ENCODE results near the gene C13orf46.
A peak's percentile ranks its signal among the peaks of the same experiment; 100 is the strongest.

Gene C13orf46

GRCh38 chr13:114009590-114010400 lies 35.9 kb upstream of the C13orf46 start:
- Histone ChIP-seq H3K36me3 (ENCODE audit: insufficient read depth, insufficient read length, low read length) (peaks cover 33% of the 10 kb centered on the region), H3K9ac (ENCODE audit: insufficient read length, low read depth) (no peak overlapping the region), H3K27me3 (ENCODE audit: insufficient read depth, insufficient read length) (no peaks in the 10 kb centered on the region), H3K9me3 (ENCODE audit: insufficient read depth, low read length) (no peaks in the 10 kb centered on the region), H3K4me3 (ENCODE audit: insufficient read length, low read depth) (no peak overlapping the region), H3K4me1 (ENCODE audit: insufficient read depth, insufficient read length) (no peaks in the 10 kb centered on the region)
- TF ChIP-seq SUZ12 (IDR thresholded peaks at IDR 0.05; ENCODE audit: extremely low read depth, insufficient read depth, insufficient read length): no peak
- TF ChIP-seq ZNF274 (IDR thresholded peaks at IDR 0.05; ENCODE audit: low read depth, low read length): no peak
- no peak for TF ChIP-seq YY1 (IDR thresholded peaks at IDR 0.05; ENCODE audit: insufficient read depth, insufficient read length)
- no peak for DNase-seq (ENCODE audit: low read depth, low spot score)

- no peak for DNase-seq (ENCODE audit: low read depth, low spot score)
- peaks cover 28% of the 10 kb centered on the region for H3K36me3 ChIP-seq (ENCODE audit: insufficient read depth, insufficient read length, low read length)
- no peak for TF ChIP-seq SUZ12 (IDR thresholded peaks at IDR 0.05; ENCODE audit: extremely low read depth, insufficient read depth, insufficient read length)
- no peak for TF ChIP-seq YY1 (IDR thresholded peaks at IDR 0.05; ENCODE audit: insufficient read depth, insufficient read length)
- no peak for TF ChIP-seq ZNF274 (IDR thresholded peaks at IDR 0.05; ENCODE audit: low read depth, low read length)
These were observed 35.2 kb upstream of the C13orf46 start for GRCh38 chr13:114008964-114009589.

GRCh38 chr13:114007566-114007965 lies 33.7 kb upstream of the C13orf46 start:
- H3K36me3 ChIP-seq (ENCODE audit: insufficient read depth, insufficient read length, low read length): peaks cover 34% of the 10 kb centered on the region
- no peaks in the 10 kb centered on the region for H3K9me3 ChIP-seq (ENCODE audit: insufficient read depth, low read length)
- no peak overlapping the region for H3K9ac ChIP-seq (ENCODE audit: insufficient read length, low read depth)
- no peak for DNase-seq (ENCODE audit: low read depth, low spot score)
- TF ChIP-seq ZNF274 (IDR thresholded peaks at IDR 0.05; ENCODE audit: low read depth, low read length) (no peak), YY1 (IDR thresholded peaks at IDR 0.05; ENCODE audit: insufficient read depth, insufficient read length) (no peak), SUZ12 (IDR thresholded peaks at IDR 0.05; ENCODE audit: extremely low read depth, insufficient read depth, insufficient read length) (no peak)
- no peaks in the 10 kb centered on the region for H3K27me3 ChIP-seq (ENCODE audit: insufficient read depth, insufficient read length)
- no peaks in the 10 kb centered on the region for H3K4me1 ChIP-seq (ENCODE audit: insufficient read depth, insufficient read length)
- no peak overlapping the region for H3K4me3 ChIP-seq (ENCODE audit: insufficient read length, low read depth)

More at GRCh38 chr13:114008964-114009589, 35.2 kb upstream of the C13orf46 start:
- no peak overlapping the region for H3K9ac ChIP-seq (ENCODE audit: insufficient read length, low read depth)
- H3K4me3 ChIP-seq (ENCODE audit: insufficient read length, low read depth): no peak overlapping the region
- H3K9me3 ChIP-seq (ENCODE audit: insufficient read depth, low read length): no peaks in the 10 kb centered on the region
- no peaks in the 10 kb centered on the region for H3K4me1 ChIP-seq (ENCODE audit: insufficient read depth, insufficient read length)
- no peaks in the 10 kb centered on the region for H3K27me3 ChIP-seq (ENCODE audit: insufficient read depth, insufficient read length)

- H3K9ac ChIP-seq (ENCODE audit: insufficient read length, low read depth): no peak overlapping the region
- H3K4me1 ChIP-seq (ENCODE audit: insufficient read depth, insufficient read length): no peaks in the 10 kb centered on the region
- H3K27me3 ChIP-seq (ENCODE audit: insufficient read depth, insufficient read length): no peaks in the 10 kb centered on the region
- H3K4me3 ChIP-seq (ENCODE audit: insufficient read length, low read depth): no peak overlapping the region
- H3K9me3 ChIP-seq (ENCODE audit: insufficient read depth, low read length): no peaks in the 10 kb centered on the region
- TF ChIP-seq SUZ12 (IDR thresholded peaks at IDR 0.05; ENCODE audit: extremely low read depth, insufficient read depth, insufficient read length) (no peak), YY1 (IDR thresholded peaks at IDR 0.05; ENCODE audit: insufficient read depth, insufficient read length) (no peak), ZNF274 (IDR thresholded peaks at IDR 0.05; ENCODE audit: low read depth, low read length) (no peak)
- no peak for DNase-seq (ENCODE audit: low read depth, low spot score)
- H3K36me3 ChIP-seq (ENCODE audit: insufficient read depth, insufficient read length, low read length): peaks cover 25% of the 10 kb centered on the region
These were observed 31.4 kb upstream of the C13orf46 start for GRCh38 chr13:114005206-114005724.

- H3K27me3 ChIP-seq (ENCODE audit: insufficient read depth, insufficient read length): no peaks in the 10 kb centered on the region
- DNase-seq (ENCODE audit: low read depth, low spot score): no peak
- no peaks in the 10 kb centered on the region for H3K4me1 ChIP-seq (ENCODE audit: insufficient read depth, insufficient read length)
- H3K9me3 ChIP-seq (ENCODE audit: insufficient read depth, low read length): no peaks in the 10 kb centered on the region
- no peak overlapping the region for H3K4me3 ChIP-seq (ENCODE audit: insufficient read length, low read depth)
- no peak for TF ChIP-seq ZNF274 (IDR thresholded peaks at IDR 0.05; ENCODE audit: low read depth, low read length)
- H3K36me3 ChIP-seq (ENCODE audit: insufficient read depth, insufficient read length, low read length): peaks cover 19% of the 10 kb centered on the region
- H3K9ac ChIP-seq (ENCODE audit: insufficient read length, low read depth): no peak overlapping the region
These were observed 30.7 kb upstream of the C13orf46 start for GRCh38 chr13:114004420-114005205.

- DNase-seq (ENCODE audit: low read depth, low spot score): no peak
- Histone ChIP-seq H3K9me3 (ENCODE audit: insufficient read depth, low read length) (no peaks in the 10 kb centered on the region), H3K4me1 (ENCODE audit: insufficient read depth, insufficient read length) (no peaks in the 10 kb centered on the region), H3K36me3 (ENCODE audit: insufficient read depth, insufficient read length, low read length) (peaks cover 21% of the 10 kb centered on the region), H3K9ac (ENCODE audit: insufficient read length, low read depth) (peak overlapping the region; percentile 42), H3K4me3 (ENCODE audit: insufficient read length, low read depth) (no peak overlapping the region), H3K27me3 (ENCODE audit: insufficient read depth, insufficient read length) (no peaks in the 10 kb centered on the region)
- TF ChIP-seq SUZ12 (IDR thresholded peaks at IDR 0.05; ENCODE audit: extremely low read depth, insufficient read depth, insufficient read length): no peak
- no peak for TF ChIP-seq YY1 (IDR thresholded peaks at IDR 0.05; ENCODE audit: insufficient read depth, insufficient read length)
- no peak for TF ChIP-seq ZNF274 (IDR thresholded peaks at IDR 0.05; ENCODE audit: low read depth, low read length)
These were observed 29.0 kb upstream of the C13orf46 start for GRCh38 chr13:114002771-114003321.
